GM12878 (cell line): ENCODE measurements around the gene PDLIM3. TPM values are rescaled to one million over a fixed set of nuclear protein-coding genes. Genes with fewer than 3 reads are reported as not detected.

Source experiments
- ATAC-seq: fragments of 200-7000 bp; cut with Tn5 transposase; 3 replicates; pipeline ENCODE4 v1.9.1; 2020; ENCODE audit warnings: mild to moderate bottlenecking, moderate library complexity
- BruUV-seq: library from RNA; stranded (reverse); fragments of 400-500 nt; replicated peaks from 2 replicates; lab custom pipeline; 2021; lab: Mats Ljungman, UMichigan
- CTCF ChIA-PET: fragments of 300-600 bp; sonication (Branson Sonifier 250); formaldehyde crosslinking; extraction: SDS; loops from one replicate; lab custom pipeline; 2021; ENCODE audit warnings: inconsistent platforms; lab: Yijun Ruan, JAX
- POLR2A ChIA-PET: fragments of 350-600 bp; formaldehyde crosslinking; extraction: SDS; loops from one replicate; lab custom pipeline; 2021; ENCODE audit warnings: inconsistent platforms; lab: Charles Lee
- RAD21 ChIA-PET: fragments of 300-600 bp; sonication (Branson Sonifier 250); formaldehyde crosslinking; loops from one replicate; lab custom pipeline; 2023; ENCODE audit warnings: antibody characterized with exemption; ENCODE audit not compliant: unreplicated experiment; lab: Charles Lee
- SMC1A ChIA-PET: fragments of 300-600 bp; sonication (Branson Sonifier 250); formaldehyde crosslinking; loops from one replicate; lab custom pipeline; 2023; ENCODE audit not compliant: unreplicated experiment, uncharacterized antibody; lab: Charles Lee
- DNase-seq: peaks from one replicate; pipeline ENCODE4 v3.0.0-alpha.2; 2011; ENCODE audit warnings: low read depth, low spot score
- FAIRE-seq: peaks from 3 replicates; lab custom pipeline; 2011; peaks lifted over from hg19 to GRCh38; lab: Jason Lieb, UNC
- H2AFZ ChIP-seq: 2 replicates; pipeline ENCODE4 v1.6.0; 2011; ENCODE audit warnings: low read depth, low read length, control low read depth; ENCODE audit not compliant: control insufficient read depth
- H3K27ac ChIP-seq: 2 replicates; pipeline ENCODE4 v1.5.1; 2011; ENCODE audit warnings: control low read depth; ENCODE audit not compliant: control insufficient read depth, insufficient read depth
- H3K27me3 ChIP-seq, 2 experiments: replicated peaks in 1 of 2; 2 replicates each; pipeline versions ENCODE4 v1.6.0 to v1.6.1; 2011; ENCODE audit warnings: low read length in 1 of 2; ENCODE audit not compliant: control insufficient read depth in 2 of 2, insufficient read depth in 2 of 2
- H3K36me3 ChIP-seq, 2 experiments: 2 replicates each; pipeline ENCODE4 v1.5.1; 2011; ENCODE audit warnings: low read length in 1 of 2; ENCODE audit not compliant: control insufficient read depth in 2 of 2, insufficient read depth in 2 of 2
- H3K4me1 ChIP-seq: 2 replicates; pipeline ENCODE4 v1.6.1; 2011; ENCODE audit warnings: mild to moderate bottlenecking, low read length, moderate library complexity, mixed read lengths; ENCODE audit not compliant: control insufficient read depth, insufficient read depth
- H3K4me2 ChIP-seq: 2 replicates; pipeline ENCODE4 v1.6.0; 2011; ENCODE audit warnings: control low read depth; ENCODE audit not compliant: control insufficient read depth, insufficient read depth
- H3K4me3 ChIP-seq: fragments of 200-600 bp; sonication (generic); 2 replicates; pipeline ENCODE4 v1.5.1; 2016
- H3K79me2 ChIP-seq: 2 replicates; pipeline ENCODE4 v1.6.0; 2011; ENCODE audit warnings: low read length; ENCODE audit not compliant: control insufficient read depth, insufficient read depth
- H3K9ac ChIP-seq: 2 replicates; pipeline ENCODE4 v1.8.0; 2011; ENCODE audit warnings: low read length, control low read depth, mixed read lengths; ENCODE audit not compliant: control insufficient read depth, insufficient read depth
- H3K9me3 ChIP-seq: replicated peaks from 3 replicates; pipeline ENCODE4 v1.5.1; 2011; ENCODE audit warnings: mild to moderate bottlenecking, low read length; ENCODE audit not compliant: control insufficient read depth, insufficient read depth
- H4K20me1 ChIP-seq: 2 replicates; pipeline ENCODE4 v1.6.0; 2011; ENCODE audit not compliant: control insufficient read depth, insufficient read depth
- ATF2 ChIP-seq: IDR thresholded peaks from 2 replicates; pipeline ENCODE4 v1.6.1; 2012; ENCODE audit warnings: low read length, inconsistent platforms
- ATF3 ChIP-seq: IDR thresholded peaks from 2 replicates; pipeline ENCODE4 v1.6.1; 2011; ENCODE audit warnings: low read depth, mild to moderate bottlenecking, low read length, moderate library complexity, borderline replicate concordance; ENCODE audit errors: extremely low read depth
- BCL11A ChIP-seq: IDR thresholded peaks from 2 replicates; pipeline ENCODE4 v1.6.1; 2011; ENCODE audit warnings: low read depth, low read length
- HDAC6 ChIP-seq: fragments of 200-600 bp; sonication (generic); IDR thresholded peaks from one replicate; pipeline ENCODE4 v1.8.0; 2017; ENCODE audit warnings: antibody characterized with exemption; ENCODE audit not compliant: unreplicated experiment
- LARP7 ChIP-seq: fragments of 450-650 bp; IDR thresholded peaks from 2 replicates; pipeline ENCODE4 v1.6.1; 2017; ENCODE audit warnings: mild to moderate bottlenecking
- NFIC ChIP-seq: IDR thresholded peaks from 2 replicates; pipeline ENCODE4 v1.6.1; 2012; ENCODE audit warnings: low read depth, mild to moderate bottlenecking, inconsistent platforms, low read length, moderate library complexity
- NFXL1 ChIP-seq: fragments of 450-650 bp; IDR thresholded peaks from 2 replicates; pipeline ENCODE4 v1.6.1; 2017; ENCODE audit warnings: antibody characterized with exemption, mild to moderate bottlenecking, borderline replicate concordance
- NFYA ChIP-seq: IDR thresholded peaks from 2 replicates; pipeline ENCODE4 v1.6.1; 2011; ENCODE audit warnings: low read depth, mild to moderate bottlenecking, low read length, improper control_type of control experiment, borderline replicate concordance
- NR2F1 ChIP-seq: fragments of 450-650 bp; conservative IDR thresholded peaks from 2 replicates; pipeline ENCODE4 v1.6.1; 2017; ENCODE audit warnings: mild to moderate bottlenecking
- PAX5 ChIP-seq: IDR thresholded peaks from 2 replicates; pipeline ENCODE4 v1.6.1; 2011; ENCODE audit warnings: low read depth, low read length, borderline replicate concordance
- PML ChIP-seq: IDR thresholded peaks from 2 replicates; pipeline ENCODE4 v1.6.1; 2012; ENCODE audit warnings: low read length, inconsistent platforms
- RAD51 ChIP-seq: fragments of 450-650 bp; IDR thresholded peaks from 2 replicates; pipeline ENCODE4 v1.6.1; 2016; ENCODE audit warnings: moderate library complexity, mild to moderate bottlenecking, inconsistent platforms
- SIX5 ChIP-seq: IDR thresholded peaks from 2 replicates; pipeline ENCODE4 v1.6.1; 2011; ENCODE audit warnings: mild to moderate bottlenecking, low read depth, low read length, moderate library complexity; ENCODE audit not compliant: severe bottlenecking
- SMC3 ChIP-seq: IDR thresholded peaks from 2 replicates; pipeline ENCODE4 v1.6.1; 2011; ENCODE audit warnings: low read length, improper control_type of control experiment, borderline replicate concordance
- SP1 ChIP-seq: IDR thresholded peaks from one replicate; pipeline ENCODE4 v1.6.1; 2011; ENCODE audit warnings: low read depth, low read length
- STAT3 ChIP-seq: IDR thresholded peaks from 2 replicates; pipeline ENCODE4 v1.6.1; 2011; ENCODE audit warnings: low read depth, low read length, improper control_type of control experiment
- SUPT20H ChIP-seq: IDR thresholded peaks from 2 replicates; pipeline ENCODE4 v1.6.1; 2011; ENCODE audit warnings: low read depth, mild to moderate bottlenecking, low read length, moderate library complexity, borderline replicate concordance; ENCODE audit not compliant: control insufficient read depth
- TARDBP ChIP-seq: IDR thresholded peaks from 2 replicates; pipeline ENCODE4 v1.6.1; 2016; ENCODE audit warnings: borderline replicate concordance
- ZSCAN29 ChIP-seq: fragments of 450-650 bp; IDR thresholded peaks from 2 replicates; pipeline ENCODE4 v1.6.1; 2017; ENCODE audit warnings: mild to moderate bottlenecking, moderate library complexity
- WGBS: methylation state at CpG from one replicate; pipeline ENCODE4 v1.1.6; 2016; ENCODE audit warnings: low lambda C conversion rate; ENCODE audit not compliant: insufficient replicate concordance, insufficient coverage; ENCODE audit errors: missing lambda C conversion rate; 5-methylcytosine and 5-hydroxymethylcytosine counted together
- in situ Hi-C: fragments of 300-500 bp; cut with MboI; formaldehyde crosslinking; loops from 9 replicates; pipeline ENCODE4 v1.14.3; 2018; ENCODE audit warnings: mixed read lengths
- intact Hi-C: fragments of 100-400 bp; cut with micrococcal nuclease; formaldehyde crosslinking; loops from one replicate; pipeline ENCODE4 v1.14.2; 2022; ENCODE audit not compliant: unreplicated experiment
- polyA plus RNA-seq, 11 experiments: library from polyadenylated mRNA; depleted of rRNA in 4 of 11; unstranded in 6 of 11; stranded (reverse) in 5 of 11; fragments of >200 nt; fragmentation: Nextera tagmentation in 4 of 11; fragmentation: Illumina TruSeq in 1 of 11; extraction: Ambion mirVana in 4 of 11; extraction: Trizol in 1 of 11; gene quantifications; 1 replicate in 1 of 11; 2 replicates in 10 of 11; pipeline versions ENCODE4 v1.2.1 to v1.2.3, GENCODE V29; 2011 to 2016; ENCODE audit warnings: inconsistent platforms in 2 of 11, missing spikeins in 2 of 11, low read depth in 1 of 11
- total RNA-seq, 4 experiments: library from RNA; depleted of rRNA in 3 of 4; stranded (reverse); fragments of >200 nt in 3 of 4; fragmentation: Illumina TruSeq in 1 of 4; extraction: Trizol in 1 of 4; gene quantifications; 2 replicates each; pipeline versions ENCODE4 v1.2.1 to v1.2.3, GENCODE V29; 2013 to 2021

Gene PDLIM3
- total and polyA plus RNA-seq, 10 of the 15 experiments (the other 5 are each of a cell fraction or from before 2014, with no cell fraction given), result 0.04 to 0.43 (median 0.08) TPM; not detected in 7

- no peak for TF ChIP-seq STAT3
- no peak for TF ChIP-seq LARP7
- TF ChIP-seq ATF2, result no peak
- TF ChIP-seq SP1, result no peak
- no peak for TF ChIP-seq NFYA
- TF ChIP-seq SUPT20H, result no peak
- no peak for TF ChIP-seq HDAC6
- no peak for TF ChIP-seq NFIC
- TF ChIP-seq, all 136 proteins: peak for 0
Observed at GRCh38 chr4:185457136-185457535, 78.2 kb downstream of the PDLIM3 start (continued).

- intact Hi-C loops (no loop called here), in situ Hi-C loops (no loop called here)
- H3K4me3 ChIP-seq, result no peak overlapping the region
- DNase-seq (no peak), ATAC-seq (no peak), FAIRE-seq (no peak)
- no peak overlapping the region; the same call in 1 of the 2 replicates for H2AFZ ChIP-seq
- TF ChIP-seq SMC3 (no peak), NFXL1 (no peak), RAD51 (no peak), ZSCAN29 (no peak), PML (no peak), PAX5 (no peak), NR2F1 (no peak), SIX5 (no peak), BCL11A (no peak), ATF3 (no peak), TARDBP (no peak)
- no TSS peak for BruUV-seq
- no peaks in the 10 kb centered on the region for H3K27me3 ChIP-seq
- H3K79me2 ChIP-seq, result no peaks in the 10 kb centered on the region
- H3K36me3 ChIP-seq, result no peaks in the 10 kb centered on the region
- H3K9me3 ChIP-seq, result no peaks in the 10 kb centered on the region
- SMC1A ChIA-PET, result no interaction called here
- no peaks in the 10 kb centered on the region for H4K20me1 ChIP-seq
- no peaks in the 10 kb centered on the region for H3K4me1 ChIP-seq
- CTCF ChIA-PET, result no interaction called here
- no peak overlapping the region for H3K27ac ChIP-seq
- POLR2A ChIA-PET, result interaction anchor here (0.6 kb wide), 1 partner anchor 52 kb away, joined by 4 read pairs; no protein-coding TSS in a partner anchor
- RAD21 ChIA-PET, result no interaction called here
- no peak overlapping the region for H3K9ac ChIP-seq
- H3K4me2 ChIP-seq, result no peak overlapping the region
- WGBS, result 44% methylated on average over 2 of the region's 2 CpGs
Observed at GRCh38 chr4:185456131-185456530, 79.2 kb downstream of the PDLIM3 start.
